Placental pericyte (primary cell): Measurements from ENCODE around the gene ATP2A2. TPM values are rescaled to one million over a fixed set of nuclear protein-coding genes. Genes with fewer than 3 reads are reported as not detected.

Source experiments
- small RNA-seq: library from RNA; depleted of rRNA; stranded (forward); fragments of <200 nt; gene quantifications from one replicate; pipeline ENCODE3, GENCODE V24; 2012; ENCODE audit warnings: low replicate concordance
- total RNA-seq: library from RNA; depleted of rRNA; stranded (reverse); fragments of >200 nt; gene quantifications from 2 replicates; pipeline ENCODE4 v1.2.3, GENCODE V29; 2012

Gene ATP2A2
- 306 and 432 TPM in 2 replicates for total RNA-seq

DNA sequence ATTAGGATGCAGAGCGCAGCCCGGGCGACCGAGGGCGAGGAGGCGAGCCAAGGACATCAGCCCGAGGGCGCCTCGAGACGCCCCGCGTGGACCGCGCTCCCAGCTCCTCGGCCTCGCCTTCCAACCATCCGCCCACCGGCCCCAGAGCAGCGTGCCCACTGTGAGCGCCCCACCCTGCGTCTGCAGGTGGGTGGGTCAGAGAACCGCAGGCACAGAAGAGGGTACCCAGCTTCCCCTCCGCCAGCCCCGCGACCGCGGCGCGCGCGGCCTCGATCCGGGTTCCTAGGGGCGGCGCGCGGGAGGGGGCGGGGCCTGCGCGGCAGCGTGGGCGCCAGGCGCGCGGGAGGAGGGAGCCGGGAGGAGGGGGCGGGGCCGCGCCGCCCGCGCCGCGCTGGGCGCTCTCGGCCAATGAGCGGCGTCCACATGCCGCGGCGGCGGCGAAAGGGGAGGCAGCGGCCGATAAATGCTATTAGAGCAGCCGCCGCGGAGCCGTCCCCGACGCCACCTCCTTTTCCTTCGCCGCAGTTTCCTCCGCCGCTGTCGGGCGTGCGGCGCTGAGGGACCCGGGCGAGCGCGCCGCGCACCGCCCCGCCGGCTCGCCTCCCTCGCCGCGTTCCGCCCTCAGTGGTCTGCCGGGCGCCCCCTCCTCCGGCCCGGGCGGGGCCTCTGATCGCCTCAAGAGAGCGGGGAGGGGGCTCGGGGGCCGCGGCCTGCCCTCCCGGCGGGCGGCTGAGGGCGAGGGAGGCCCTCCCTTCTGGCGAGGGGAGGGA, at the start of gene ATP2A2:
TSS of gene ATP2A2 (plus strand) at position 469 of the 770 bp plus-strand sequence. CDS start 543 bp downstream, outside the sequence.

Small RNA genes lying within 50 kb of the gene (small RNA-seq; reads per million reads assigned to genes)
- gene RN7SL769P: not detected

Other genes with a start within 250 kb of the ATP2A2 start
- gene C12orf76, start 232.7 kb upstream of the ATP2A2 start, total RNA-seq: 3.9 and 5.9 TPM in 2 replicates
- gene IFT81, start 156.9 kb upstream of the ATP2A2 start, total RNA-seq: 13.3 and 16.3 TPM in 2 replicates
- 21.9 and 47.7 TPM in 2 replicates for gene ANAPC7, start 122.5 kb downstream of the ATP2A2 start, total RNA-seq
- gene ARPC3, start 169.1 kb downstream of the ATP2A2 start, total RNA-seq: 247 and 258 TPM in 2 replicates
- 12.0 and 23.5 TPM in 2 replicates for gene GPN3, start 187.0 kb downstream of the ATP2A2 start, total RNA-seq
- gene FAM216A, start 187.6 kb downstream of the ATP2A2 start, total RNA-seq: 4.6 and 12.6 TPM in 2 replicates
- gene VPS29, start 220.9 kb downstream of the ATP2A2 start, total RNA-seq: 35.7 and 77.0 TPM in 2 replicates
- gene RAD9B, start 221.1 kb downstream of the ATP2A2 start, total RNA-seq: 0.44 and 1.4 TPM in 2 replicates